ENCODE results near the gene C2orf74. TPM values are rescaled to one million over a fixed set of nuclear protein-coding genes. Genes with fewer than 3 reads are reported as not detected.
"Not testable (repeated sequence)": the region's sequence is repeated elsewhere in the genome, so short reads cannot be mapped to it uniquely, and the experiment has no call there.

C2orf74 gene
- total and polyA plus RNA-seq, 9 of the 15 experiments (the other 6 are each of a cell fraction or from before 2014, with no cell fraction given): not detected

DNA sequence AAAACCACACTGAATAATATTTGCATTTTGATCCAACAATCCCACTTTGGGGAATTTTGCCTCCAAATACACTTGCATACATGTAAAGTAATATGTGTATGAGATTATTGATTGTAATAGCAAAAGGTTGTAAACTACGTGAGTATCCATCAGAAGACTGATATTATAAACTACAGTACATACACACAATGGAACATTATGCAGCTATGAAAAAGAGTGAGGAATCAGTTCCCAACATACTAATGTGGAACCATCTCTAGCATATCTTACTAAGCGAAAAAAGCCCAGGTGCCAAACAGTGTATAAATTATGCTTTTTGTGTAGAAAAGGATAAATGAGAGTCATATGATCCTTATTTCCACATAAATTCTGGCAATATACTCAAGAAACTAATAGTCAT, 16.0 kb upstream of the C2orf74 start:
- Histone ChIP-seq H3K9me3 (replicated peaks; ENCODE audit: control insufficient read depth, insufficient read depth, low read depth, low read length) (no peaks in the 10 kb centered on the region), H3K9me1 (ENCODE audit: control insufficient read depth, insufficient read depth, low read length) (no peaks in the 10 kb centered on the region), H2AFZ (ENCODE audit: low read depth, low read length) (no peak overlapping the region), H3K9ac (ENCODE audit: insufficient read depth in 1 of 2, low read depth in 2 of 2, low read length in 2 of 2) (no peak overlapping the region), H3K27me3 (ENCODE audit: control insufficient read depth in 2 of 2, insufficient read depth in 2 of 2, low read length in 2 of 2) (no peaks in the 10 kb centered on the region), H3K36me3 (ENCODE audit: control insufficient read depth, insufficient read depth, low read length) (no peaks in the 10 kb centered on the region), H3K27ac (ENCODE audit: extremely low read depth, low read depth, low read length) (no peak overlapping the region), H3K4me2 (ENCODE audit: insufficient read depth, low read length) (no peak overlapping the region), H3K79me2 (ENCODE audit: control insufficient read depth, insufficient read depth, low read length) (no peaks in the 10 kb centered on the region), H4K20me1 (replicated peaks; ENCODE audit: control insufficient read depth, insufficient read depth, low read length) (no peaks in the 10 kb centered on the region), H3K4me3 (no peak overlapping the region), H3K4me1 (replicated peaks in 1 of 2; ENCODE audit: control insufficient read depth in 2 of 2, insufficient read depth in 2 of 2, low read length in 2 of 2) (no peaks in the 10 kb centered on the region; a peak in 1 of 5 replicates)
- in situ Hi-C loops (cut with MboI) (no loop called here), intact Hi-C loops (cut with micrococcal nuclease) (no loop called here)
- ChIA-PET CTCF (ENCODE audit: low intra/inter-chr PET ratio) (no interaction called here), POLR2A (interaction anchor here (1.2 kb wide), 1 partner anchor 10 kb away, joined by 3 read pairs; no protein-coding TSS in a partner anchor)
- no TSS peak for BruUV-seq (replicated peaks)
- 44% methylated on average over 2 of the region's 2 CpGs for WGBS (ENCODE audit: insufficient coverage, low coverage, missing lambda C conversion rate)
- no peak for ATAC-seq
- no peak for DNase-seq (ENCODE audit: extremely low read depth in 1 of 4, low spot score in 3 of 4)
- no peak for FAIRE-seq
- TF ChIP-seq, protein P1, sequence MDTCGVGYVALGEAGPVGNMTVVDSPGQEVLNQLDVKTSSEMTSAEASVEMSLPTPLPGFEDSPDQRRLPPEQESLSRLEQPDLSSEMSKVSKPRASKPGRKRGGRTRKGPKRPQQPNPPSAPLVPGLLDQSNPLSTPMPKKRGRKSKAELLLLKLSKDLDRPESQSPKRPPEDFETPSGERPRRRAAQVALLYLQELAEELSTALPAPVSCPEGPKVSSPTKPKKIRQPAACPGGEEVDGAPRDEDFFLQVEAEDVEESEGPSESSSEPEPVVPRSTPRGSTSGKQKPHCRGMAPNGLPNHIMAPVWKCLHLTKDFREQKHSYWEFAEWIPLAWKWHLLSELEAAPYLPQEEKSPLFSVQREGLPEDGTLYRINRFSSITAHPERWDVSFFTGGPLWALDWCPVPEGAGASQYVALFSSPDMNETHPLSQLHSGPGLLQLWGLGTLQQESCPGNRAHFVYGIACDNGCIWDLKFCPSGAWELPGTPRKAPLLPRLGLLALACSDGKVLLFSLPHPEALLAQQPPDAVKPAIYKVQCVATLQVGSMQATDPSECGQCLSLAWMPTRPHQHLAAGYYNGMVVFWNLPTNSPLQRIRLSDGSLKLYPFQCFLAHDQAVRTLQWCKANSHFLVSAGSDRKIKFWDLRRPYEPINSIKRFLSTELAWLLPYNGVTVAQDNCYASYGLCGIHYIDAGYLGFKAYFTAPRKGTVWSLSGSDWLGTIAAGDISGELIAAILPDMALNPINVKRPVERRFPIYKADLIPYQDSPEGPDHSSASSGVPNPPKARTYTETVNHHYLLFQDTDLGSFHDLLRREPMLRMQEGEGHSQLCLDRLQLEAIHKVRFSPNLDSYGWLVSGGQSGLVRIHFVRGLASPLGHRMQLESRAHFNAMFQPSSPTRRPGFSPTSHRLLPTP (IDR thresholded peaks at IDR 0.05; ENCODE audit: borderline replicate concordance, extremely low read depth, insufficient read length): no peak
- TF ChIP-seq RBM15 (IDR thresholded peaks at IDR 0.05; ENCODE audit: insufficient read depth, low read length) (no peak), XRCC5 (IDR thresholded peaks at IDR 0.05; ENCODE audit: low read depth, low read length) (no peak), CBFB (CRISPR knock-in tag; IDR thresholded peaks at IDR 0.05) (no peak), RBM25 (IDR thresholded peaks at IDR 0.05; ENCODE audit: low read depth, low read length, severe bottlenecking) (peak; percentile 45), MAFK (IDR thresholded peaks at IDR 0.05; ENCODE audit: low read length) (no peak), ZNF324 (CRISPR knock-in tag; IDR thresholded peaks at IDR 0.05) (no peak), ZNF146 (CRISPR knock-in tag; IDR thresholded peaks at IDR 0.05; ENCODE audit: unreplicated experiment) (peak; percentile 68)

DNA sequence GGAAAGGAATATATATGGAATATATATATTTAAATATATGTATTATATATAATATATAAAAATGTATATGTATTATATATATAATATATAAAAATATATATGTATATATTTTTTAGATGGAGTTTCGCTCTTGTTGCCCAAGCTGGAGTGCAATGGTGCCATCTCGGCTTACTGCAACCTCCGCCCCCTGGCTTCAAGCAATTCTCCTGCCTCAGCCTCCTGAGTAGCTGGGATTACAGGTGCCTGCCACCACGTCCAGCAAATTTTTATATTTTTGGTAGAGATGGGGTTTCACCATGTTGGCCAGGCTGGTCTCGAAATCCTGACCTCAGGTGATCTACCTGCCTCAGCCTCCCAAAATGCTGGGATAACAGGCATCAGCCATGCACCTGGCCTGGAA, 13.9 kb upstream of the C2orf74 start:
- intact Hi-C loops (cut with micrococcal nuclease); H3K4me3 ChIP-seq; H3K27me3 ChIP-seq (ENCODE audit: control insufficient read depth in 2 of 2, insufficient read depth in 2 of 2, low read length in 2 of 2); H3K4me1 ChIP-seq (replicated peaks in 1 of 2; ENCODE audit: control insufficient read depth in 2 of 2, insufficient read depth in 2 of 2, low read length in 2 of 2); H3K4me2 ChIP-seq (ENCODE audit: insufficient read depth, low read length); DNase-seq (ENCODE audit: extremely low read depth in 1 of 4, low spot score in 3 of 4); H3K36me3 ChIP-seq (ENCODE audit: control insufficient read depth, insufficient read depth, low read length); H3K79me2 ChIP-seq (ENCODE audit: control insufficient read depth, insufficient read depth, low read length); in situ Hi-C loops (cut with MboI); H3K27ac ChIP-seq (ENCODE audit: extremely low read depth, low read depth, low read length); H3K9me3 ChIP-seq (replicated peaks; ENCODE audit: control insufficient read depth, insufficient read depth, low read depth, low read length); H2AFZ ChIP-seq (ENCODE audit: low read depth, low read length); H4K20me1 ChIP-seq (replicated peaks; ENCODE audit: control insufficient read depth, insufficient read depth, low read length); BruUV-seq (replicated peaks); H3K9ac ChIP-seq (ENCODE audit: insufficient read depth in 1 of 2, low read depth in 2 of 2, low read length in 2 of 2); ATAC-seq; CTCF ChIA-PET (ENCODE audit: low intra/inter-chr PET ratio); H3K9me1 ChIP-seq (ENCODE audit: control insufficient read depth, insufficient read depth, low read length); POLR2A ChIA-PET; FAIRE-seq: not testable (repeated sequence)
- 72% methylated on average over 5 of the region's 5 CpGs for WGBS (ENCODE audit: insufficient coverage, low coverage, missing lambda C conversion rate)
